D721Med (cell line): Measurements from ENCODE around the gene STARD4.

Source experiments
- DNase-seq: peaks from one replicate; pipeline ENCODE4 v3.0.0; 2011; ENCODE audit warnings: low spot score; ENCODE audit not compliant: insufficient read length
- FAIRE-seq: peaks from 2 replicates; lab custom pipeline; 2011; peaks lifted over from hg19 to GRCh38; lab: Jason Lieb, UNC
- TF ChIP-seq, protein P1 (sequence below): IDR thresholded peaks from 2 replicates; pipeline ENCODE4 v1.5.1; 2012; ENCODE audit warnings: mild to moderate bottlenecking, control low read depth; ENCODE audit not compliant: insufficient read depth; ENCODE audit errors: missing control alignments

STARD4 gene

DNA sequence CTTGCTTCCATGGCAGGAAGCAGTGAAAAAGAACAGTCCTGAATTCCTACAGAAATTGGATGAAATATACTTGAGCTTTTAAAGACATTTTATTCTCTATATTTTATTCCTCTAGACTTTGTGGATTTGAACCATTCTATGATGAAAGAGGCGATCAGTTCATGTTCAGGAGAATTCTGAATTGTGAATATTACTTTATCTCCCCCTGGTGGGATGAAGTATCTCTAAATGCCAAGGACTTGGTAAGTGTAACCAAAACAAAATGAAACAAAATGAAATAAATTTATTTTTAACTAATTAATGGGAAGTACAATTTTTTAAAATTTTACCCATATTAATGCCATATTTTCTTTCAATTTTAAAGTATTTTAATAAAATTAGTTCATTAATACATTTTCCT is 34.1 kb downstream of the STARD4 start:
- FAIRE-seq (no peak), DNase-seq (no peak)
- TF ChIP-seq, protein P1, sequence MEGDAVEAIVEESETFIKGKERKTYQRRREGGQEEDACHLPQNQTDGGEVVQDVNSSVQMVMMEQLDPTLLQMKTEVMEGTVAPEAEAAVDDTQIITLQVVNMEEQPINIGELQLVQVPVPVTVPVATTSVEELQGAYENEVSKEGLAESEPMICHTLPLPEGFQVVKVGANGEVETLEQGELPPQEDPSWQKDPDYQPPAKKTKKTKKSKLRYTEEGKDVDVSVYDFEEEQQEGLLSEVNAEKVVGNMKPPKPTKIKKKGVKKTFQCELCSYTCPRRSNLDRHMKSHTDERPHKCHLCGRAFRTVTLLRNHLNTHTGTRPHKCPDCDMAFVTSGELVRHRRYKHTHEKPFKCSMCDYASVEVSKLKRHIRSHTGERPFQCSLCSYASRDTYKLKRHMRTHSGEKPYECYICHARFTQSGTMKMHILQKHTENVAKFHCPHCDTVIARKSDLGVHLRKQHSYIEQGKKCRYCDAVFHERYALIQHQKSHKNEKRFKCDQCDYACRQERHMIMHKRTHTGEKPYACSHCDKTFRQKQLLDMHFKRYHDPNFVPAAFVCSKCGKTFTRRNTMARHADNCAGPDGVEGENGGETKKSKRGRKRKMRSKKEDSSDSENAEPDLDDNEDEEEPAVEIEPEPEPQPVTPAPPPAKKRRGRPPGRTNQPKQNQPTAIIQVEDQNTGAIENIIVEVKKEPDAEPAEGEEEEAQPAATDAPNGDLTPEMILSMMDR, result peak; percentile 22

DNA sequence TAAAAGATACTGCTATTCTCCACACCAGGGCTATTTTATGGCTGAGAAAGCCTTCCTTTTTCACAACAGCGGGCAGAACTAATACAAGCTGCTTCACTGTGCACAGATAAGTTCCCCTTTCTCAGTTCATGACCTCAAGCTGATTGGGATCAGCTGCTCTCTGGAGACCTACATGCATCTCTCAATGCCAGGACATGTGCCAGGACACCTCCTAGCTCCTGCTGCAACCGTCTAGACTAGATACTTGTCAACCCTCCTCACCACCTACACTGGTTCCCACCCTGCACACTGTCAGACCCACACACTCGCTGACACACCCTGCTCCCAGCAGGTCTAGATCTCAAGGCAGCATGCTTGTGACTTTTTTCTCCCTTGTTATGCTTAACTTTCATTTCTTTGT is 39.8 kb downstream of the STARD4 start:
- FAIRE-seq, result no peak
- TF ChIP-seq, protein P1, result no peak
- DNase-seq, result no peak

DNA sequence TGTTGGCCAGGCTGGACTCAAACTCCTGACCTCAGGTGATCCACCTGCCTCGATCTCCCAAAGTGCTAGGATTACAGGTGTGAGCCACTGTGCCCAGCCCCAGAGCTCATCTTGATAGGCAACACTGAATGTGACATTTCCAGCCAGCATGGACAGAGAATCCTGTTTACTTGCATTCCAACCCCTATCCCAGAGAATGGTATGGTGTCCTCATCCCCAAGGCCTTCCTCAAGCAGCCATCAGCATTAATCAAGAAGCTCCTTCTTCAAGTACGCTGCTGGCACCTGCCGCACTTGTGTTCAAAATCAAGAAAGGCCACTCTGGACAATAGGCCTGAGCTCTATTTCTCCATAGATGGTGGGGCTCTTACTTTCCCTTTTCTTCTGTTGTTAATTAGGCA is 40.2 kb downstream of the STARD4 start:
- TF ChIP-seq, protein P1, result no peak
- no peak for DNase-seq
- no peak for FAIRE-seq

DNA sequence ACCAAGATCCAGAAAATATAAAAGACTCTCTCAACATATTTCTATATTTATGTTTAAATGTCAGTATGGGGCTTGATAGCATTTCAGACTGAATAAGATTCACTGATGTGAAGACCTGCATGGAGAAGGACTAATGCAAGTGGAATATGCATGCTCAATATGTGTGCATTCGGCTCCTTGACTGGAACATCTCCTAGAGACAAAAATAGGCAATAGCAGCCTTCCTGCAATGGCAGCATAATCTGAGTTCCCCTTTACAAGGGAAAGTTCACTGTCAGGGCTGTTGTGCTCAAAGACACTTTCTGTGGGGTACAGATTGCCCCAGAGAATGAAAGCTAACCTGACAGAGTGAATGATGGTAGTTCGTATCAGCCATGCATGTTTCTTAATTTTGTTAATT is 42.4 kb downstream of the STARD4 start:
- no peak for DNase-seq
- no peak for FAIRE-seq
- TF ChIP-seq, protein P1, result no peak

DNA sequence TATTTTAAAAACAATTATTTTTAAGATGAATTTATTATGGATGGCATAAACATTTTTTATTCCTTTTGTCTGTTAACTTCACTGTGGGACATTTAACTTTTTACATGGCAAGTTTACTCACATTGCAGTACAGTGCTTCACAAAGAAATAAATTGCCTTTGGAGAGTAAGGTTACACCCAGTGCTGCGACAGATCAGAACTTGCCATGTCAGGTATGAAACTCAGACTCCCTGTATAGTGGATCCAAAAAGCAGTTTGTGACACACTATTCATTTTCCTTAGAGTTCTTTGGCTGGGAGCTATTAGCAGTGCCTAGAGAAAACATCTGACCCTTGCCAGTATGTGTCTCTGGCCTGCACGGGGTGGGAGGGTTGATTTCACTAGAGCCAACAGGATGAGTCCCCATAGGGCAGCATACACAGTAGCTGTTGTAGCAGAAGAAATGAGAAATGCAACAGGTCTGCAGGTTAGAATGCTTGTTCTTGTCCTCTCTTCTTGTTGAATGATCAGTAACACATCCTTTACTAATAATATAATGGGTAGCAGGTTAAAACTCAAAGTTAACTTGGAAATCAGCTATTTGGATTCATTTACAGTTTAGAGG is 42.9 kb downstream of the STARD4 start:
- TF ChIP-seq, protein P1, result no peak
- FAIRE-seq (no peak), DNase-seq (no peak)

DNA sequence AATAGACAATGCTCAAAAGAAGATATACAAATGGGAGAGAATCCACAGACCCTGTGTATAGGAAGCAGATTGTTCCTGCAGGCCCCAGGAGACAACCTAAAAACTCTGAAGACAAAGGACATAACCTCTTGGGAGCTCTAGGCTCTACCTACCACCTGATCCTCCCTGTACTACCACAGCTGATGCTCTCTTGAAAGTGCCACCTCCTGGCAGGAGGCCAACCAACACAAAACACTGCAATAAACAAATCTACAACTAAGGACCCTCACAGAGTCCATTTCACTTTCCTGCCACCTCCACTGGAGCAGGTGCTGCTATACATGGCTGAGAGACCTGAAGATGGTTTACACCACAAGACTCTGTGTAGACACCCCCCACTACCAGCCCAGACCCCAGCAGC is 49.0 kb downstream of the STARD4 start:
- FAIRE-seq (no peak), DNase-seq (no peak)
- TF ChIP-seq, protein P1, result no peak

DNA sequence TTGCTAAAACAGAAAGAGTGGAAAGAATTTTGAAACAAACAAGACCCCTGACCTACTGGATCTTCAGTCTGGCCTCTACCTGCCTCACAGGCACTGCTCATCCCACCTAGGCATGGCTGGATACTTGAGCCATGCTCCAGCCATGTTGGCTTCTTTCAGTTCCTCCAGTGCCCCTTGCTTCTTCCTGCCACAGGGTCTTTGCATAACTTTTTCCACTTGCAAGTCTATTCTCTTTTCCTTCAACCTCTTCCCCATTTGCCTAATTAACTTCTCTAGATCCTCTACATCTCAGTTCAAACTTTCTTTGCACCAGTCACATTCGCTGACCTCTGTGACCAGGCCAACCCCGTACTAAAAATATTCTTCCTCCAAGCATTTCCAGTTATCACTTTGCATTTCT is 50.4 kb downstream of the STARD4 start:
- FAIRE-seq (no peak), DNase-seq (no peak)

More for the DNA sequence above, 50.4 kb downstream of the STARD4 start:
- TF ChIP-seq, protein P1, result no peak
